Fibroblast of lung (primary cell): ENCODE measurements around the gene PCDHA8.

Experiments used
- EZH2 ChIP-seq: IDR thresholded peaks from 2 replicates; pipeline ENCODE4 v1.5.1; 2012; ENCODE audit warnings: low read length, control low read depth, mild to moderate bottlenecking; ENCODE audit errors: missing control alignments
- TF ChIP-seq, protein P1 (sequence below), 2 donors: IDR thresholded peaks in 1 of 2; conservative IDR thresholded peaks in 1 of 2; 1 replicate in 1 of 2; 2 replicates in 1 of 2; pipeline ENCODE4 v1.5.1; 2011 to 2012; ENCODE audit warnings: low read length in 2 of 2, control low read depth in 1 of 2, inconsistent platforms in 1 of 2, low read depth in 1 of 2, mild to moderate bottlenecking in 1 of 2

DNA sequence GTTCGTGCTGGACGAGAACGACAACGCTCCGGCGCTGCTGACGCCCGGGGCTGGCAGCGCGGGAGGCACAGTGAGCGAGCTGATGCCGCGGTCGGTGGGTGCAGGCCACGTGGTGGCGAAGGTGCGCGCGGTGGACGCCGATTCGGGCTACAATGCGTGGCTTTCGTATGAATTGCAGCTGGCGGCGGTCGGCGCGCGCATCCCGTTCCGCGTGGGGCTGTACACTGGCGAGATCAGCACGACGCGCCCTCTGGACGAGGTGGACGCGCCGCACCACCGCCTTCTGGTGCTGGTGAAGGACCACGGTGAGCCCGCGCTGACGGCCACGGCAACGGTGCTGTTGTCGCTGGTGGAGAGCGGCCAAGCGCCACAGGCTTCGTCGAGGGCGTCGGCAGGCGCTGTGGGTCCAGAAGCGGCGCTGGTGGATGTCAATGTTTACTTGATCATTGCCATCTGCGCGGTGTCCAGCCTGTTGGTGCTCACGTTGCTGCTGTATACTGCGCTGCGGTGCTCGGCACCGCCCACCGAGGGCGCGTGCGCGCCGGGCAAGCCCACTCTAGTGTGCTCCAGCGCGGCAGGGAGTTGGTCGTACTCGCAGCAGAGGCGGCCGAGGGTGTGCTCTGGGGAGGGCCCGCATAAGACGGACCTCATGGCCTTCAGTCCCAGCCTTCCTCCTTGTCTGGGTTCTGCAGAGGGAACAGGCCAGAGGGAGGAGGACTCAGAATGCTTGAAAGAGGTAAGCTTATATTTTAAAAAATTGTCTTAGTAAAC, 43.1 kb downstream of the PCDHA8 start:
- TF ChIP-seq, protein P1, sequence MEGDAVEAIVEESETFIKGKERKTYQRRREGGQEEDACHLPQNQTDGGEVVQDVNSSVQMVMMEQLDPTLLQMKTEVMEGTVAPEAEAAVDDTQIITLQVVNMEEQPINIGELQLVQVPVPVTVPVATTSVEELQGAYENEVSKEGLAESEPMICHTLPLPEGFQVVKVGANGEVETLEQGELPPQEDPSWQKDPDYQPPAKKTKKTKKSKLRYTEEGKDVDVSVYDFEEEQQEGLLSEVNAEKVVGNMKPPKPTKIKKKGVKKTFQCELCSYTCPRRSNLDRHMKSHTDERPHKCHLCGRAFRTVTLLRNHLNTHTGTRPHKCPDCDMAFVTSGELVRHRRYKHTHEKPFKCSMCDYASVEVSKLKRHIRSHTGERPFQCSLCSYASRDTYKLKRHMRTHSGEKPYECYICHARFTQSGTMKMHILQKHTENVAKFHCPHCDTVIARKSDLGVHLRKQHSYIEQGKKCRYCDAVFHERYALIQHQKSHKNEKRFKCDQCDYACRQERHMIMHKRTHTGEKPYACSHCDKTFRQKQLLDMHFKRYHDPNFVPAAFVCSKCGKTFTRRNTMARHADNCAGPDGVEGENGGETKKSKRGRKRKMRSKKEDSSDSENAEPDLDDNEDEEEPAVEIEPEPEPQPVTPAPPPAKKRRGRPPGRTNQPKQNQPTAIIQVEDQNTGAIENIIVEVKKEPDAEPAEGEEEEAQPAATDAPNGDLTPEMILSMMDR (conservative IDR thresholded peaks at IDR 0.05 in 1 of 2, IDR thresholded peaks at IDR 0.05 in 1 of 2; ENCODE audit: low read depth in 1 of 2, low read length in 2 of 2), result no peak
- TF ChIP-seq EZH2, result no peak
